ENCODE measurements around the gene SLC35F4. TPM values are rescaled to one million over a fixed set of nuclear protein-coding genes. Genes with fewer than 3 reads are reported as not detected.
"Not testable (repeated sequence)": the region's sequence is repeated elsewhere in the genome, so short reads cannot be mapped to it uniquely, and the experiment has no call there.

The SLC35F4 gene
- total RNA-seq, 1 donor from 2014 or later = not detected

DNA sequence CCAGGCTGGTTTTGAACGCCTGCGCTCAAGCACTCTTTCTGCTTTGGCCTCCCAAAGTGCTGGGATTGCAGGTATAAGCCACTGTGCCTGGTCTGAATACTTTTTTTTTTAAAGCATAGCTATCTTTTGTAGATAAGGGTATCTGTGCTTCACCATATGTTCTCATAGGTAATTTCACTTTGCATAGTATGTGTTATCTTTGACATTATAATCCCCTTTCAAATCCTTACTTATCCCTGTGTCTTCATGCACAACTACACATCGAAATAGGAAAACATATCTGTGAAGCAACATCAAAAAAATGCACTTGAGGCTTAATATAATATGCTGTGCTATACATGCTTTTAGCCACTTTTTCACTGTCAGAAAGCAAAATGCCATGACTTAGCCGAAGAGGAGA, 94.1 kb downstream of the SLC35F4 start:
- TF ChIP-seq, protein P1, sequence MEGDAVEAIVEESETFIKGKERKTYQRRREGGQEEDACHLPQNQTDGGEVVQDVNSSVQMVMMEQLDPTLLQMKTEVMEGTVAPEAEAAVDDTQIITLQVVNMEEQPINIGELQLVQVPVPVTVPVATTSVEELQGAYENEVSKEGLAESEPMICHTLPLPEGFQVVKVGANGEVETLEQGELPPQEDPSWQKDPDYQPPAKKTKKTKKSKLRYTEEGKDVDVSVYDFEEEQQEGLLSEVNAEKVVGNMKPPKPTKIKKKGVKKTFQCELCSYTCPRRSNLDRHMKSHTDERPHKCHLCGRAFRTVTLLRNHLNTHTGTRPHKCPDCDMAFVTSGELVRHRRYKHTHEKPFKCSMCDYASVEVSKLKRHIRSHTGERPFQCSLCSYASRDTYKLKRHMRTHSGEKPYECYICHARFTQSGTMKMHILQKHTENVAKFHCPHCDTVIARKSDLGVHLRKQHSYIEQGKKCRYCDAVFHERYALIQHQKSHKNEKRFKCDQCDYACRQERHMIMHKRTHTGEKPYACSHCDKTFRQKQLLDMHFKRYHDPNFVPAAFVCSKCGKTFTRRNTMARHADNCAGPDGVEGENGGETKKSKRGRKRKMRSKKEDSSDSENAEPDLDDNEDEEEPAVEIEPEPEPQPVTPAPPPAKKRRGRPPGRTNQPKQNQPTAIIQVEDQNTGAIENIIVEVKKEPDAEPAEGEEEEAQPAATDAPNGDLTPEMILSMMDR (conservative IDR thresholded peaks at IDR 0.05; ENCODE audit: low read depth, low read length) = no peak
- no peak for DNase-seq (ENCODE audit: low read depth)
- H3K4me3 ChIP-seq (ENCODE audit: low read depth, low read length) = no peak overlapping the region

DNA sequence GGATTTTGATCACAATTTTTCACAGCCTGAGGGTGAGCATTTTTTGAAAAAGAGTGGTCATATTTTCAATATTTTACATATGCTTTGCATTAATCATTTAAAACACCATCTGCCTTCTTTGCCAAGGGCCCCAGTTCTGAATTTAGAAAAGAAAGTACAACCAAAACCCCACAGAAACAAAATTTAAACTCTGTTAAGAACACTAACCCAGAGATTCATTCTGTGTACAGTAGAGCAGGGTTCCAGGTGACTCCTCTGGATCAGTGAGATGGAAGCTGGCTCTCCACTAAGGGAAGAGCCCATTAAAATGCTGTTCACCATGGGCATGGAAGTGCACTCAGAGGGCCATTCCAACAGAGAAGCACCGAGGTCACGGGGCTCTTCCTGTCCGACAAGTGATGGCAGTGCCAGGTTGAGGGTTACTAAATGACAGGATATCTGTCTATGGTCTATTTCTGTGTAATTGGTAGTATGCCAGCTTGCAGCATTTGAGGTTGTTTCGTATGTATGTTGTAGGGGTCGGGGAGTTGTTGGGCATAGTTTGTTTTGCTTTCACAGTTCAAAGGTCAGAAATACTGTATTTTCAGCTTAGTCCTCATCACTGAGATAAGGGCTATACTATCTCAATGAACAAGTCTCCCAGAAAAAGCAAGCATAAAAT, 95.9 kb downstream of the SLC35F4 start:
- TF ChIP-seq, protein P1 (conservative IDR thresholded peaks at IDR 0.05; ENCODE audit: low read depth, low read length) = no peak
- DNase-seq (ENCODE audit: low read depth) = no peak

DNA sequence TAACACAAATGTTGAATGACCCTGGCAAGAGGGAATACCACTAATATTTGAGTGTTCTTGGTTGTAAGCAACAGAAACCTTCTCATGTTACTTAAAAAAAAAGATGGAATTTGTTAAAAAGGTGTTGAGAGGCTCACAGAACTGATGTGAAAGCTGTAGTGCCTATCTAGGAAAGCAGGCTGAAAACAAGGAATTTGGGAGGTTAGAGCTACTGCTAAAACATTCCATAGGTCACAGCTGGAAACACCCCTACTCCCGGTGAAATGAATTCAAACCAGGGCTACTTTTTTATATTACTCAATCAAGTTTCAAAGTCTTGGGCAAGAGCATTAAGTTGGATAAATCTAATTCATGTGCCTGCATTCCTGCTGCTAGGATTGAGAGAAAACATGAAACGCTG, 104.1 kb downstream of the SLC35F4 start:
- no peak for DNase-seq (ENCODE audit: low read depth)
- TF ChIP-seq, protein P1 (conservative IDR thresholded peaks at IDR 0.05; ENCODE audit: low read depth, low read length) = no peak
- H3K4me3 ChIP-seq (ENCODE audit: low read depth, low read length) = no peak overlapping the region

More for the DNA sequence above, 95.9 kb downstream of the SLC35F4 start:
- no peak overlapping the region for H3K4me3 ChIP-seq (ENCODE audit: low read depth, low read length)

DNA sequence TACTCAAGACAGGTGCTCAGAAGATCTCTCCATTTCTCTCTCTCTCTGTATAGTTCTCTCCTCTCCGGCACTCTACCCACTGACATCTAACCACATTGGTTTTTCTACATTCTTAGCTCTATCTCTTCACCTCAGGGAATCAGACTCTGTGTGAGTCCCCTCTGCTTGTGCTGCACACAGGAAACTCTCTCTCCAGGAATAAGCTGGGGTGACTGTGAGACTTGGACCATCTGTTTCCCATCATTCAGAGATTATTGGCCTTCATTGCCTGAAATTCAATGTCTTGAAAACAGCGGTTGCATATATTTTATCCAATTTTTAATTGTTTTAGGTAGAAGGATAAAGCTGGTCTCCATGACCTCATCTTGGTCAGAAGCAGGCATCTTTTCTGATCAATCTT, 105.0 kb downstream of the SLC35F4 start:
- TF ChIP-seq, protein P1 (conservative IDR thresholded peaks at IDR 0.05; ENCODE audit: low read depth, low read length) = no peak
- DNase-seq (ENCODE audit: low read depth) = no peak
- no peak overlapping the region for H3K4me3 ChIP-seq (ENCODE audit: low read depth, low read length)

DNA sequence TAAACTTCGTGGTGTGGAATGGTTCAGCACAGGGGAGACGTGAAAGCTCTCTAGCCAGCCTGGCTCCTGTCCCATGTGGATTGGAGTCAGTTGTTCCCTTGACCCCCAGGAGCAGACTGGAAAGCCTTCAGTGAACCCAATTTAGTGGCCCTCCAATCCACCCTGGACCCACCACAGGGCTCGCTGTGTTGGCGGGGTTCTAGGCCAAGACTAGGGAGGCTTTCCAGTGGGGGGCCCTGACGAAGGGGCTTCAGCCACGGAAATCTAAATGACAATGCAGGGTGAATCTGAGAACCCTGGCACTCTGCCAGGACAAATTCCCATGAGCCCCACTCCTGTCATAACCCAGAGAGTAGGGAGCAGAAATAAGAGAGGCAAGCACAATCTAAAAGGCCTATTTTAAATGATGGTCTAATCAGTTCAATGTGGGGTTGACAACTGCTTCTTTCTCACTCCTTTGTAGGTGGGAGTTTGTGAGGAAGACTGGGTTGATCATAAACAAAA, 110.8 kb downstream of the SLC35F4 start:
- TF ChIP-seq, protein P1 (conservative IDR thresholded peaks at IDR 0.05; ENCODE audit: low read depth, low read length) = no peak
- no peak for DNase-seq (ENCODE audit: low read depth)
- H3K4me3 ChIP-seq (ENCODE audit: low read depth, low read length) = no peak overlapping the region

DNA sequence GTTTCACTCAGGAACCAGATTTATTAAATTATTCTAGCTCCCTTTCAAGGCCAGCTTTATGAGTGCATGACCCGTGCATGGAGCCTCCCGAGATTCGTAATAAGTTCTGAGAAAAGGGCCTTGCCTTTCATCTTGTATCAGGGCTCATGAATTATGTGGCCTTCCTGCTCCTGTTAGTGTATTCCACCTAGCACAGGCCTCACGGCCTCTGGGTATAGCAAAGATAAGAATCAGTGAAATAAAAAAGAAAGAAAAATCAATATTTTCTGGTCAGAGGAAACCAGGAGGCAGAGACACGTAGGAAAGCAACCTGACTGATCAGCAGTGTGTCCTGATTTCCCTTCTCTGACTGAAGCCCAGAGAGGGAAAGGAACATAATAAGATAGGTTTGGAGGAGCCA, 111.4 kb downstream of the SLC35F4 start:
- TF ChIP-seq, protein P1 (conservative IDR thresholded peaks at IDR 0.05; ENCODE audit: low read depth, low read length) = no peak
- H3K4me3 ChIP-seq (ENCODE audit: low read depth, low read length) = no peak overlapping the region
- DNase-seq (ENCODE audit: low read depth) = no peak

DNA sequence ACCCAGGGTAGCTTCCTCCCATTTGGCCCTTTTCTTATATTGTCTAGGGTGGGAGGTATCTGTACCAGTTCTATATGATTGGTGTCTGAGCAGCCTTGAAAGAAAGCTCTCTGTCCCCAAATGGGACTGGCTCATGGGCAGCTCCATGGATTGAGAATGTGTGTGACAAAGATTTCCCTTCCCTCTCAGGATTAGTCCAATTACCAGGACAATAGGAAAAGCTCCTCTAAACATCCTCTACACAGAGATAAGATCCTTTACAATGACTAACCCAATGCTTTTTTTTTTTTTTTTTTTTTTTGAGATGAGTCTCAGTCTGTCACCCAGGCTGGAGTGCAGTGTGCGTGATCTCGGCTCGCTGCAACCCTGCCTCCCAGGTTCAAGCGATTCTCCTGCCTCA, 112.1 kb downstream of the SLC35F4 start:
- TF ChIP-seq, protein P1 (conservative IDR thresholded peaks at IDR 0.05; ENCODE audit: low read depth, low read length) = no peak
- no peak for DNase-seq (ENCODE audit: low read depth)
- H3K4me3 ChIP-seq (ENCODE audit: low read depth, low read length) = no peak overlapping the region

DNA sequence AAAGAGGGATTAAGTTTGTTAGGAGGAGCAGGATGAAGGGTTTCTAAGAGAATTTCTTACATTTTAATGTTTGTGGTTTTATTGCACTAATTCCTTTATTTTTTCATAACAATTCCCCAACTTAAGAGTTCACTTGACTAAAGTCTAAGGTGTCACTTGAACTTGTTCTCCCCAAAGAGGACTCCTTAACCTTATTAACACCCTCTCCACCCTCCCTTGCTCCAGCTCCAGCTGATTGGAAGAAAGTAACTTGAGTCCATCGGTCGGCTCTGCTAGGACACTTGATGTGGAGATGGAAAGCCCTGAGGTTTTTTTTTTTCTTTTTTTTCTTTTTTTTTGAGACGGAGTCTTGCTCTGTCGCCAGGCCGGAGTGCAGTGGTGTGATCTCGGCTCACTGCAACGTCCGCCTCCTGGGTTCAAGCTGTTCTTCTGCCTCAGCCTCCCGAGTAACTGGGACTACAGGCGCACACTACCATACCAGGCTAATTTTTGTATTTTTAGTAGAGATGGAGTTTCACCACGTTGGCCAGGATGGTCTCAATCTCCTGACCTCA, 113.7 kb downstream of the SLC35F4 start:
- not testable (repeated sequence) for H3K4me3 ChIP-seq (ENCODE audit: low read depth, low read length); DNase-seq (ENCODE audit: low read depth)
